Tibial nerve (tissue), 4 donors: ENCODE data around the gene ZBTB7C.

Experiments used
- CTCF ChIP-seq, 5 experiments: fragments of 200-600 bp in 3 of 5; fragments of 450-650 bp in 2 of 5; sonication (generic) in 3 of 5; IDR thresholded peaks; one replicate each; pipeline ENCODE4 v1.5.1; 2016 to 2019; ENCODE audit warnings: antibody characterized with exemption in 5 of 5, mild to moderate bottlenecking in 3 of 5, moderate library complexity in 2 of 5
- EP300 ChIP-seq, 2 donors: sonication (generic); formaldehyde crosslinking; IDR thresholded peaks; one replicate each; pipeline ENCODE4 v1.6.1; 2017; ENCODE audit warnings: antibody characterized with exemption in 2 of 2, mild to moderate bottlenecking in 1 of 2
- POLR2A ChIP-seq, 2 donors: fragments of 450-650 bp; IDR thresholded peaks; one replicate each; pipeline ENCODE4 v1.6.1; 2017; ENCODE audit warnings: antibody characterized with exemption in 2 of 2, mild to moderate bottlenecking in 2 of 2, moderate library complexity in 2 of 2

- TF ChIP-seq CTCF (IDR thresholded peaks at IDR 0.05) (peak in 1 of 5 experiments; percentile 13), POLR2A (IDR thresholded peaks at IDR 0.05) (no peak), EP300 (IDR thresholded peaks at IDR 0.05) (no peak)
Measured at GRCh38 chr18:48409591-48410094, 460 bp upstream of the ZBTB7C start.
